Measurements from ENCODE around the gene TAP1. TPM values are rescaled to one million over a fixed set of nuclear protein-coding genes. Genes with fewer than 3 reads are reported as not detected.

The TAP1 gene
- total and polyA plus RNA-seq, 2 of the 8 experiments (the other 6 are each of a cell fraction or from before 2014, with no cell fraction given) = 16.8 to 22.0 TPM

DNA sequence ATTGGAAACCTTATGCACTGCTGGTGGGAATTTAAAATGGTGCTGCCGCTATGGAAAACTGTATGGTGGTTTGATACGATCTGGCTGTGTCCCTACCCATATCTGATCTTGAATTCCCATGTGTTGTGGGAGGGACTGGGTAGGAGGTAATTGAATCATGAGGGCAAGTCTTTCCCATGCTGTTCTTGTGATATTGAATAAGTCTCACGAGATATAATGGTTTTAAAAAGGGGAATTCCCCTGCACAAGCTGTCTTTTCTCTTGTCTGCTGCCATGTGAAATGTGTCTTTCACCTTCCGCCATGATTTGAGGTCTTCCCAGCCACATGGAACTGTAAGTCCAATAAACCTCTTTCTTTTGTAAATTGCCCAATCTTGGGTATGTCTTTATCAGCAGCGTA is 19.8 kb downstream of the TAP1 start (continued):
- TF ChIP-seq CHD7 (IDR thresholded peaks at IDR 0.05; ENCODE audit: insufficient replicate concordance, low read length) (no peak), NRF1 (IDR thresholded peaks at IDR 0.05; ENCODE audit: low read depth, low read length) (no peak), EP300 (IDR thresholded peaks at IDR 0.05; ENCODE audit: borderline replicate concordance in 1 of 2, low read depth in 2 of 2, low read length in 2 of 2) (no peak), SP2 (IDR thresholded peaks at IDR 0.05; ENCODE audit: low read length) (no peak), BACH1 (IDR thresholded peaks at IDR 0.05; ENCODE audit: low read length) (no peak)

Data from H1 (cell line).